Fibroblast of the aortic adventitia (primary cell): ENCODE measurements around the gene KCNJ4. TPM values are rescaled to one million over a fixed set of nuclear protein-coding genes. Genes with fewer than 3 reads are reported as not detected.

Experiments used
- DNase-seq: peaks from one replicate; pipeline ENCODE4 v3.0.0-alpha.2; 2010; ENCODE audit warnings: low read depth
- H3K4me3 ChIP-seq: 2 replicates; pipeline ENCODE4 v1.5.1; 2011; ENCODE audit warnings: low read depth, mild to moderate bottlenecking, control low read depth, low read length, moderate library complexity
- CTCF ChIP-seq: IDR thresholded peaks from 2 replicates; pipeline ENCODE4 v1.5.1; 2011; ENCODE audit warnings: mild to moderate bottlenecking, low read length, control low read depth, inconsistent platforms; ENCODE audit not compliant: insufficient read depth
- total RNA-seq: library from RNA; depleted of rRNA; stranded (reverse); fragments of >200 nt; gene quantifications from 2 replicates; pipeline ENCODE4 v1.2.3, GENCODE V29; 2012; ENCODE audit warnings: low replicate concordance

Gene KCNJ4
- total RNA-seq, 1 donor, result not detected

GRCh38 chr22:38491707-38492348, 36.8 kb upstream of the KCNJ4 start:
- no peak for TF ChIP-seq CTCF
- DNase-seq, result no peak
- H3K4me3 ChIP-seq, result no peak overlapping the region

GRCh38 chr22:38490915-38491314, 35.9 kb upstream of the KCNJ4 start:
- H3K4me3 ChIP-seq, result no peak overlapping the region
- DNase-seq, result peak; percentile 62

GRCh38 chr22:38490475-38490874, 35.5 kb upstream of the KCNJ4 start:
- no peak for TF ChIP-seq CTCF
- H3K4me3 ChIP-seq, result no peak overlapping the region
- DNase-seq, result no peak

More at GRCh38 chr22:38490915-38491314, 35.9 kb upstream of the KCNJ4 start:
- TF ChIP-seq CTCF, result no peak

GRCh38 chr22:38489561-38490145, 34.7 kb upstream of the KCNJ4 start:
- H3K4me3 ChIP-seq, result no peak overlapping the region
- DNase-seq, result no peak
- TF ChIP-seq CTCF, result no peak

- TF ChIP-seq CTCF, result no peak
- no peak overlapping the region for H3K4me3 ChIP-seq
- DNase-seq, result no peak
Measured at GRCh38 chr22:38489142-38489541, 34.1 kb upstream of the KCNJ4 start.

GRCh38 chr22:38487946-38488345, 32.9 kb upstream of the KCNJ4 start:
- TF ChIP-seq CTCF, result no peak

More at GRCh38 chr22:38487946-38488345, 32.9 kb upstream of the KCNJ4 start:
- no peak for DNase-seq
- no peak overlapping the region for H3K4me3 ChIP-seq
